Adrenal gland (tissue), 12 donors: ENCODE results near the gene NTS. TPM values are rescaled to one million over a fixed set of nuclear protein-coding genes. Genes with fewer than 3 reads are reported as not detected.

ENCODE experiments used
- DNase-seq, 7 donors: peaks; one replicate each; pipeline ENCODE4 v3.0.0-alpha.2; 2019 to 2020
- H3K27ac ChIP-seq, 5 donors: fragments of 200-600 bp; sonication (generic) in 4 of 5; 1 replicate in 3 of 5; 2 replicates in 2 of 5; pipeline versions ENCODE4 v1.5.1 to v1.8.0; 2016 to 2020; ENCODE audit warnings: mild to moderate bottlenecking in 1 of 5
- H3K27me3 ChIP-seq: fragments of 200-600 bp; 2 replicates; pipeline ENCODE4 v1.8.0; 2021
- H3K36me3 ChIP-seq, 2 donors: fragments of 200-600 bp; replicated peaks in 1 of 2; 1 replicate in 1 of 2; 2 replicates in 1 of 2; pipeline versions ENCODE4 v1.5.1 to v1.8.0; 2018 to 2022
- H3K4me1 ChIP-seq, 2 donors: fragments of 200-600 bp; replicated peaks in 1 of 2; 1 replicate in 1 of 2; 2 replicates in 1 of 2; pipeline versions ENCODE4 v1.5.1 to v1.8.0; 2018 to 2021
- H3K4me3 ChIP-seq, 4 donors: fragments of 200-600 bp; sonication (generic) in 3 of 4; one replicate each; pipeline ENCODE4 v1.5.1; 2016 to 2018
- H3K9me3 ChIP-seq, 3 donors: fragments of 200-600 bp; sonication (generic) in 1 of 3; replicated peaks in 1 of 3; 1 replicate in 2 of 3; 2 replicates in 1 of 3; pipeline versions ENCODE4 v1.5.1 to v1.8.0; 2016 to 2021
- POLR2A ChIP-seq, 2 donors: fragments of 450-650 bp; IDR thresholded peaks; one replicate each; pipeline ENCODE4 v1.6.1; 2017; ENCODE audit warnings: antibody characterized with exemption in 2 of 2, mild to moderate bottlenecking in 2 of 2, moderate library complexity in 1 of 2
- WGBS, 4 donors: extraction: QIAGEN DNeasy Blood & Tissue Kit in 2 of 4; methylation state at CpG; one replicate each; pipeline versions ENCODE4 v1.1.5 to v1.1.7; 2013 to 2017; 5-methylcytosine and 5-hydroxymethylcytosine counted together
- intact Hi-C, 2 donors: fragments of 100-400 bp; cut with DNase I; formaldehyde crosslinking; loops; one replicate each; pipeline versions ENCODE4 v1.14.1 to v1.15.0; 2022 to 2023
- polyA plus RNA-seq, 3 donors: library from polyadenylated mRNA; stranded (reverse); fragments of 200-250 nt in 2 of 3; fragments of 350-450 nt in 1 of 3; fragmentation: Illumina TruSeq in 1 of 3; extraction: RNeasy Lipid Tissue Mini Kit (QIAGEN cat#74804) in 1 of 3; gene quantifications; one replicate each; pipeline ENCODE4 v1.2.3, GENCODE V29; 2013 to 2014
- total RNA-seq, 9 donors: library from RNA; depleted of rRNA in 4 of 9; stranded (reverse); fragments of >200 nt in 4 of 9; fragments of 120-200 nt in 1 of 9; fragmentation: NEBNext Ultra II Directional in 1 of 9; extraction: Animal tissue kit (Norgen Biotek cat#: 25700) in 1 of 9; gene quantifications; one replicate each; pipeline versions ENCODE4 v1.1.0 to v1.2.4, GENCODE V29; 2013 to 2023
- TF ChIP-seq, protein P1 (sequence below), 6 experiments: fragments of 450-650 bp in 4 of 6; fragments of 200-600 bp in 2 of 6; sonication (generic) in 1 of 6; IDR thresholded peaks; 1 replicate in 5 of 6; 2 replicates in 1 of 6; pipeline versions ENCODE4 v1.5.1 to v1.8.0; 2016 to 2021; ENCODE audit warnings: antibody characterized with exemption in 6 of 6, mild to moderate bottlenecking in 2 of 6, moderate library complexity in 1 of 6
- donor health status: healthy with polysubstance abuse.
- donor health status: Bipolar disorder and iron deficiency.
- donor health status: DM: yes; HTN: yes; CAD: no.
- donor health status: DM: no; HTN: no; CAD: no.
- donor health status: DM: no; HTN: no; CAD: no.
- donor health status: DM: yes; HTN: yes; CAD: no.

Gene NTS
- total and polyA plus RNA-seq, 12 donors = 0.16 to 18.7 (median 0.48) TPM; not detected in 3

DNA sequence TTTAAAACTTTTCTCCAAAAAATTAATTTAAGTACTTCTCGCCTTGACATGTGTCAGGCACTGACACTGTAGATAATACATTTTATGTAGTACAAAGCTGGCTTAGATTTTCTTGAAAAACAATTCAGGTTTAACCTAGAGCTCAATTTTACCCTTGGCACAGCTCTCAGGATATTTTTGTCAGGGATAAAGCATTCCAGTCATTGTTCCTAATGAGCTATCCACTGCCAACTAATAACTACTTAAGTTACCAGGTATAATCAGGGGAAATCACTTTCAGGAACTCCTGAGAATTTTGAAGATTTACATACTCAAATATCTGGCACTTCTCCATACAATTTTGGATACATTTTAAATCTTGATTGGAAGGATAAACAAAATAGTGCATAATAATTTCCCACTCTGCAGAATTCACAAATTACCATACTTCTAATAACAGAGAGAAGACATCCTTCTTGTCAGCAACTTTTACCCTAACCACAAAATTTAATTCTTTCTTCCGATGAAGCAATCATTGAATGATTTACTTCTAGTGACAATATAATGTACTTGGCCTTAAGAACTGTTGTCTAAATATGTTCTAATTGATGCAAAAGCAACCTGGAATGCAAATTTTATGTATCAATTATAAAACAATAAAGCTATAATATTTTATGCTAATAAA is 42.6 kb upstream of the NTS start:
- Histone ChIP-seq H3K9me3 (no peaks in the 10 kb centered on the region), H3K27ac (no peak overlapping the region), H3K36me3 (no peaks in the 10 kb centered on the region), H3K4me3 (no peak overlapping the region), H3K27me3 (no peaks in the 10 kb centered on the region), H3K4me1 (no peaks in the 10 kb centered on the region)
- intact Hi-C loops = no loop called here
- 52 to 63% (median 60%) methylated on average over 2 of the region's 2 CpGs for WGBS, 4 donors
- DNase-seq = no peak
- TF ChIP-seq, protein P1, sequence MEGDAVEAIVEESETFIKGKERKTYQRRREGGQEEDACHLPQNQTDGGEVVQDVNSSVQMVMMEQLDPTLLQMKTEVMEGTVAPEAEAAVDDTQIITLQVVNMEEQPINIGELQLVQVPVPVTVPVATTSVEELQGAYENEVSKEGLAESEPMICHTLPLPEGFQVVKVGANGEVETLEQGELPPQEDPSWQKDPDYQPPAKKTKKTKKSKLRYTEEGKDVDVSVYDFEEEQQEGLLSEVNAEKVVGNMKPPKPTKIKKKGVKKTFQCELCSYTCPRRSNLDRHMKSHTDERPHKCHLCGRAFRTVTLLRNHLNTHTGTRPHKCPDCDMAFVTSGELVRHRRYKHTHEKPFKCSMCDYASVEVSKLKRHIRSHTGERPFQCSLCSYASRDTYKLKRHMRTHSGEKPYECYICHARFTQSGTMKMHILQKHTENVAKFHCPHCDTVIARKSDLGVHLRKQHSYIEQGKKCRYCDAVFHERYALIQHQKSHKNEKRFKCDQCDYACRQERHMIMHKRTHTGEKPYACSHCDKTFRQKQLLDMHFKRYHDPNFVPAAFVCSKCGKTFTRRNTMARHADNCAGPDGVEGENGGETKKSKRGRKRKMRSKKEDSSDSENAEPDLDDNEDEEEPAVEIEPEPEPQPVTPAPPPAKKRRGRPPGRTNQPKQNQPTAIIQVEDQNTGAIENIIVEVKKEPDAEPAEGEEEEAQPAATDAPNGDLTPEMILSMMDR (IDR thresholded peaks at IDR 0.05) = no peak

DNA sequence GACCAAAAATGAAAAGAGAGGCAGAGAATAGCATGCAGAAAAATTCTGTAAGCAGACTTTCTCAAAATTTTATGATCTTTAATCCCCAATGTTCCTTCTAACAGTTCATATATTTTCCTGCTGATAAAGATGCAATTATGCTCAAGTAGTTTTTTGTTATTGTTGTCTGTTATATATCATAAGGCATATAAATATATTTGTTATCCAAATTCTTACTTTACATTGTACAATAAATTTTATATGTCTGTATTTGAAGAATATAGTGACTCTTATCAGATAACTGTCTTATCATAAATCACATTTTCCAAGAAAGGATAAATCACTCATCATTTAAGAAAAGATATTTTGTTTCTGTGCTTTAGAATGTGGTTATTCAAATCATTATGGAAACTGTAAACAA is 40.5 kb upstream of the NTS start:
- Histone ChIP-seq H3K27ac (no peak overlapping the region), H3K9me3 (no peaks in the 10 kb centered on the region), H3K27me3 (no peaks in the 10 kb centered on the region), H3K4me3 (no peak overlapping the region), H3K4me1 (no peaks in the 10 kb centered on the region), H3K36me3 (no peaks in the 10 kb centered on the region)
- intact Hi-C loops = no loop called here
- no peak for DNase-seq
- TF ChIP-seq POLR2A (IDR thresholded peaks at IDR 0.05) = no peak
- TF ChIP-seq, protein P1 (IDR thresholded peaks at IDR 0.05) = no peak

DNA sequence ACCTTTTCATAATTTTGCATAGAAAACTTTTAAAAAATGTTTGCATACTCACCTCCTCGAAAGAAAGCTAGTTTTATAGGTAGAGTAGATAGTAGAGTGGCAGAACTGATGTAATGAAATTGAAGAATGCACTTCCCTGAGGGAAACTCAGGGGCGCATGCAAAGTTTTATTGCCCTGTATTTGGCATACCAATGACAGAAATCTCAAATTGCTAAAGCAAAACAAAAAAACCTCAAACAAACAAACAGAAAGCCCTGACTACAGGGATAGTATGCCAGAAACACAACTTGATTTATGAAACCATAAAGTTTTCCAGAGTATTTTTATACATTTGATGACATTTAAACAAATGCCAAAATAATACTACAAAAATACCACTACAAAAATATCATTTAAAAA is 39.7 kb upstream of the NTS start:
- TF ChIP-seq, protein P1 (IDR thresholded peaks at IDR 0.05) = no peak
- no peak for TF ChIP-seq POLR2A (IDR thresholded peaks at IDR 0.05)
- no peaks in the 10 kb centered on the region for H3K9me3 ChIP-seq
- no peak overlapping the region for H3K27ac ChIP-seq
- no peaks in the 10 kb centered on the region for H3K4me1 ChIP-seq
- no peaks in the 10 kb centered on the region for H3K36me3 ChIP-seq
- H3K4me3 ChIP-seq = peak overlapping the region in 1 of 4 donors; percentile 52
- no peak for DNase-seq
- intact Hi-C loops = no loop called here
- no peaks in the 10 kb centered on the region for H3K27me3 ChIP-seq
- 26 to 45% (median 36%) methylated on average over 2 of the region's 2 CpGs for WGBS, 4 donors

DNA sequence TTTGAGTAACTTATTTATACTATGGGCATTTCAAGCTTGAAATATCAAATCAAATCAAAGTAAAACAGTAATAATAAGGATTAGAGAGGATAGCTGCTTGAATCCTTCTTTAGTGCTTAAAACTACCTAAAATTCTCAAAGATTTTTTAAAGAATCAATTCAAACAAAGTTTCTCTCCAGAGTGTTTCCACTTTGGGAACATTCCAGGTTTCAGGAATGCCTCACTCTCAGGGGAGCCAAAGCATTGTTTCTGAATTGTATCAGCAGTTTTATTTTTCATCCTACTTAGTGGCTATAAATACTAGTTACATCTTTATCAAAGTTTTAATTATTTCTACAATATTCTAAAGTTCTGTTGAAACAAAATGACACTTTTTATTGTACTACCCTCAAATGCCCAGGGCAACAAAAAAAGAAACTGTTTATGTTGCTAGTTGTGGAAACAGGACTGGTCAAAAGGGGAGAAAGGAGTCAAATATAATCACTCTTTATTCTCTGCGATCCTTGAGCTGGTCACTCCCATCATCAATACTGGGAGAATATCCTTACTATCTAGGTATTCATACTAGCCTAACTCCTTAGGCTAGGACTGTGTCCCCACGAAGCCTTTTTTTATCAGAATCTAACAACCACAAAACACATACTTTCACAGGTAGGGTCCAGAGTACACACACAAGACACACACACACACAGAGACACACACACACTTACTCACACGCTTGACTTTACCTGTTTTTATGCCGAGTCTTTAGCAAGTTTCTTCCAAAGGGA is 38.5 kb upstream of the NTS start:
- no peaks in the 10 kb centered on the region for H3K27me3 ChIP-seq
- no peaks in the 10 kb centered on the region for H3K36me3 ChIP-seq
- H3K9me3 ChIP-seq = no peaks in the 10 kb centered on the region
- no peaks in the 10 kb centered on the region for H3K4me1 ChIP-seq
- intact Hi-C loops = no loop called here
- WGBS, 4 donors = 7 to 22% (median 16%) methylated on average over 4 of the region's 4 CpGs
- TF ChIP-seq, protein P1 (IDR thresholded peaks at IDR 0.05) = no peak
- no peak for TF ChIP-seq POLR2A (IDR thresholded peaks at IDR 0.05)
- no peak for DNase-seq
- peak overlapping the region in 2 of 4 donors; percentile 13 to 52 for H3K4me3 ChIP-seq
- peak overlapping the region in 3 of 5 donors; percentile 1 to 57 (median 27) for H3K27ac ChIP-seq
